Midbrain (tissue), 1 donor: ENCODE measurements around the gene PDIA4.
A peak's percentile ranks its signal among the peaks of the same experiment; 100 is the strongest.
"Not testable (repeated sequence)": the region's sequence is repeated elsewhere in the genome, so short reads cannot be mapped to it uniquely, and the experiment has no call there.

ENCODE experiments used
- DNase-seq: peaks from one replicate; lab custom pipeline; 2025; lab: John Stamatoyannopoulos, UW

PDIA4 gene

DNA sequence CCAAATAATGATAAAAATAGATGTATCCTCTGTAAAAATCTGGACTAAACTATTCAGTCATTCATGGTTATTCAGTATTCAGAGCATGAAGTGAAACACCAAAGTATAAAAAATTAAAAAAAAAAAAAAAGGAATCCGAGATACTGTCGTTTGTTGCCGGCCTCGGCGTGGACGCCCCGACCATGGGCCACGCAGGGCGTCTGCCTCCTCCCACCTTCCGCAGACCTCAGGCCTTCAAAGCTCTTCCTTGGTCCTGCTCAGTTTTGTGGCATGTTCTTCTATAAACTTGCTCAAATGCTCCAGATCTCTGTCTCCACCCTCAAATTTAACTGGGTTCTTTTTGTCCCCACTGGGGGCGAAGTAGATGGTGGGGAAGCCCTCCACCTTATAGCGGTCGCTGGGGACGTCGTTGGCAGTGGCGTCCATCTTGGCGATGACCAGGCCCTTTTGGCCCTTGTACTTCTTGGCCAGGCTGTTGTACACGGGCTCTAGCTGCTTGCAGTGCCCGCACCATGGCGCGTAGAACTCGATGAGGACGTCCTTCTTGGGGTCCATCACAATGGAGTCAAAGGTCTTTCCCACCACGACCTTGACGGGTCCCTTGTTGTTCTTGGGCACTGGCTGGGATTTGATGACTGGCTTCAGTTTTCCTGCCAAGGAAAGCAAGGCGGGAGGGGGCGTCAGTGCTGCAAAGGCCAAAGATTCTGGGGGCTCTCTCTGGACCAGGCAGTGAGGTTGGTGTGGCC, 24.6 kb downstream of the PDIA4 start:
- DNase-seq: no peak

GRCh38 chr7:149003018-149003417, 25.3 kb downstream of the PDIA4 start:
- no peak for DNase-seq

GRCh38 chr7:149002604-149003003, 25.7 kb downstream of the PDIA4 start:
- no peak for DNase-seq

DNA sequence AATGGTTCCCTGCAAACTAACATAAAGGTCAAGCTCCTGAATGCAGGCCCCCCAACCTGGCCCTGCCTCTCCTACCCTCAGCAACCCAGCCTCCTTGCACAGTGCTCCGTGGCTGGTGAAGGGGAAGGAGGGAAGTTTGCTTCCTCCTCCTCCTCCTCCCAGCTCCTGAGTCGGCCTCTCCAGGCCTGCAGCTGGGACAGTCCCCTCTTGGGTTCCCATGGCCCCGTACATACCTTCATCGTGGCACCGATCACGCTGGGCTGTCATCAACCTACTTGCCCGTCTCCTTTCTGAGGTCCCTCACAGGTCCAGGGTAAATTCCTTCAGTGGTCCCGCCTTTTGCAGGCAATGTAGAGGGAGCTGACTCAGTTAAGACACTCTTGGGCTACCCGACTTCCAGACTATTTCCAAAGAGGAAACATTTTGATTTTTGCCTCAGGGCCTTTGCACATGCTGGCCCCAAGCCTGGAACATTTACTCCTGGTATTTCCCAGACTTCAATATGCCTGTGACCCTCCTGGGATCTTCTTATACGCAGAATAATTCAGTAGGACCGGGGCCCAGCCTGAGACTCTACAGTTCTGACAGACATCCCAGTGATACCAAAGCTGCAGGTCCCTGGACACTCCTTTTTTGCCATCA, 26.8 kb downstream of the PDIA4 start:
- no peak for DNase-seq

- DNase-seq: no peak
Observed at GRCh38 chr7:149000961-149001360, 27.3 kb downstream of the PDIA4 start.

DNA sequence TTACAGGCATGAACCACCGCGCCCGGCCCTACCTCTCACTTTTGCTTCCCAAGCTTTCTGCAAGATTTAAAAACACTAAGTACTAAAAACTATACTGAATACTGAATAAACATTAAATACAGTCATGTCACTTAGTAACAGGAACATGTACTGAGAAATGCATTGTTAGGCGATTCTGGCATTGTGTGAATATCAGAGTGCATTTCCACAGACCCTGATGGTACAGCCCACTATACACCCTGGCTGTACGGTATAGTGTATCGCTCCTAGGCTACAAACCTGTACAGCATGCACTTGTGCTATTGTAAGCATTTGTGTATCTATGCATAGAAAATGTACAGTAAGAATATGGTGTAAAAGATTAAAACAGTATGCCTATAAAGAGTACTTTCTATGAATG, 29.1 kb downstream of the PDIA4 start:
- no peak for DNase-seq

DNA sequence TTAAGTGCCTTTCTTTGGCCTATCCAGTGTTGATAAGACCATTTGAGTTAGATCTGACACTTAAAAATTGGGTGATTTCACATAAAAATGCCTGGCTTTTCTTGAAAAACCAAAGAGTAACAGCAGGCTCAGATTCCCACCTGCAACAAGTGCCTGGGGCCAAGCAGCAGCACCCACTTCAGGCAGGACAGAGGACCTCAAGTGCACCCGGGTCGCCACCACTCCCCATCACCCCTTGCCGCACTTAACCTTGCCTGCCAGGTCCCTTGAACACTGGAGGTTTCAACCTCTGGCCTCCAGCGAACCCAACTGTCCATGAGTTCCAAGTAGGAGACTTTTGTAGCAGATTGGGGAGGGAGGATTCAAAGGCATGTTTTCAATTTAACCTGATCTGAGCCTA, 30.8 kb downstream of the PDIA4 start:
- DNase-seq: no peak

DNA sequence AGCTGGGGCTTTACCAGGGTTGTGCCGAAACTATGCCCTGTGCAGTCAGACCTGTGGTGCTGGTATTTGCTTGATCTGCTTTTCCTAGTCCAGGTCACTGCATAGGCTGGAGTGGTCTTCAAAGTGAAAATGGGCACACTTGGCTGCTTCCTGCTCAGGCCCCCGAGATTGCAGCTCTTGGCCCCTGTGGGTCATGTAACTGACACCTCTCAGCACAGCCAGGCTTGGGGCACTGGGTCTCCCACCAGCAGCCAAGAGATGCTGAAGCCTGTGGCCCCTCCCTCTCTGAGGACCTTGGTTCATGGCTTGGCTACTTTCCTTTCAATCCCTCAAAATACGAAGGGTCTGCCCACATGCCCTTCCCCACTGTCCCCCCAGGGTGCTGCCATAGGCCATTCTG, 33.7 kb downstream of the PDIA4 start:
- DNase-seq: no peak

DNA sequence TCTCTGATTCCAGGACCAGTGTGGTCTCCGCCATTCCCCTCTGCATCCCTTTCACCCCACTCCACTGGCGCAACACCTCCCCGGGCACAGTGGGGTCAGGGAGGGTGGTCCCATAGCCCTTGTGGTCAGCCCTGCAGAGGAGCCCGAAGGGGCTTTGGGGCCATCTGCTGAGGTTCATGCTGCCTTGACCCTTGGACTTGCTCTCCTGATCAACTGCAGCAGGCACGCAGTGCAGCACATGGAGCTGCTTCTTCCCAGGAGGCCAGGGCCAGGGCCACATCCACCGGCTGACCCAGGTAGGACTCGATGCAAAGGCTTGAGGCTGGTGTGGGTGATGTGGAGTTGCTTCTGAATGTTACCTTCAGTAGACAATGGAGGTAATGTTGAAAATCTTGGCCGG, 35.1 kb downstream of the PDIA4 start:
- no peak for DNase-seq

GRCh38 chr7:148991536-148991935, 36.8 kb downstream of the PDIA4 start:
- DNase-seq: no peak

- peak; percentile 40 for DNase-seq
Observed at GRCh38 chr7:148987751-148988512, 40.4 kb downstream of the PDIA4 start.

- peak; percentile 87 for DNase-seq
Observed at GRCh38 chr7:148987010-148987750, 41.1 kb downstream of the PDIA4 start.

DNA sequence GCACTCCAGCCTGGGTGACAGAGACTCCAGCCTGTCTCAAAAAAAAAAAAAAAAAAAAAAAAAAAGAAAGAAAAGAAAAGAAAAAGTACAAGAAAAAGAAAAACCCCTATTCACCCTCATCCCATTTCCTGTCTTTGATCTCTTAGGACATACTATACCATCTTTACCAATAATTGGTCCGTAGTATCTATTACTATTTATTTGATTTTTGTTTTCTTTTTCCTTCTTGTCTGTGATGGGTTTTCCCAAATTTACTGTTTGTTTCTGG, 41.6 kb downstream of the PDIA4 start:
- DNase-seq: no peak

DNA sequence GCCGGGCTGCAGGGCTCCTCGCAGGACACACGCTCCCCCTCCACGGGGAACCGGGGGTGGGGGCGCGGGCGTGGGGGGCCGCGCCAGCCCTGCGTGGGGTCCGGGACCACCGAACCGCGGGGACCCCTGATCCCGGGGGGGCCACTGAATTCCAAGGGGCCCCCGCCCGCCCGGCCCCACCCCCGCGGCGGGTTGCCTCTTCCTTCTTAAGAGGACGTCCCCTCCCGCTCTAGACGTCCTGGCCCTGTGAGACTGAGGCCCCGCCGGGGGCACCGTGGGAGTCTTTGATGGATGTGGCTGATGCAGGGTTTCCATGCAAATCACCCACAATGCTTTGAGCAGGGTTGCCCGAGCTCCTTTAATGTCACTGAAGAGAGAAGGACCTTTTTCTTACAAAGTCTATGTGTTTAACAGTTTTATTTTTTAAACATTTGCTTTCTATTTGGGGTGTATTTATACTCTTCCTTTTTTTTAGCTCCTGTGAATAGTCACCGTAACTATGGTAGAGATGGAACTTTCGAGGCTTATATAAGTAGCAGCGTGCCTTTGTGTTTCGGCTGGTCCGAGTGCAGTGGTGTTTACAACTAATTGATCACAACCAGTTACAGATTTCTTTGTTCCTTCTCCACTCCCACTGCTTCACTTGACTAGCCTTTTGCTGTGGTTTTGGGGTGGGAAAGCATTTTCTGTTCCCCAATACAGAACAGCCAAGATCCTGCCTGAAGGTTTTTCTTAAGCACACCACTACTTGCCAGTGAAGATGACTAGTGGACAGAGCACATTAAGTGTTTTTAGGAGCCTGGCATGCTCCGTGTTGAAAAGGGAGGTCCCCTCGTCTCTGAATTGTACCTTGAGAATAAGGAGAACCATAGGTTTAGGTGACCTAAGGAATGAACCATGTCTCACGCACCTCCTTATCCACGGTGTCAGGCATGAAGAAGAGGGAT, 44.8 kb downstream of the PDIA4 start:
- DNase-seq: peak; percentile 86

DNA sequence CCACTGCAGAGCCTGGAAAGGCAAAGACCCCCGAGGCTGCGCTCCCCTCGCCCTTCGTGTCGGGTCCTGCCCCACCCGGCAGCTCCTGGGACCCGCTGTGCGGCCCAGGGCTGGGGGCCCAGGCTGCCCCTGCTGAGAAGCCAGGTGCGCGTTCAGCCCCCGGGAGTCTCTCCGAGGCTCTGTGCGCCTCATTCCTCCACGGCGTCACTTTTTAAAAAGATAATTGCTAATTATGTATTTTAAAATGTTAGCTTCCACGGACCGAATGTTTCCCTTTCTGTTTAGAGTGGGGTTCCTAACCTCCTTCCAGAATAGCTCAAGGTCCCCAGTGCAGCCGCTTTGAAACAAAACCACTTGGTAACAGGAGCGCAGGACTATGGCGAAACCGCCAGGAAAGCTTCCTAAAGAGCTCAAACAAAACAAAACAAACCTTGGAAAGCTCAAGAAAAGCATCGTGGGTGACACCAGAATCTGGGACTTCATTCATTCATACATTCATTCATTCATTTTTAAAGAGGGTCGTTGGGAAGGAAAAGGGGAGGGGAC, 45.6 kb downstream of the PDIA4 start:
- DNase-seq: no peak

DNA sequence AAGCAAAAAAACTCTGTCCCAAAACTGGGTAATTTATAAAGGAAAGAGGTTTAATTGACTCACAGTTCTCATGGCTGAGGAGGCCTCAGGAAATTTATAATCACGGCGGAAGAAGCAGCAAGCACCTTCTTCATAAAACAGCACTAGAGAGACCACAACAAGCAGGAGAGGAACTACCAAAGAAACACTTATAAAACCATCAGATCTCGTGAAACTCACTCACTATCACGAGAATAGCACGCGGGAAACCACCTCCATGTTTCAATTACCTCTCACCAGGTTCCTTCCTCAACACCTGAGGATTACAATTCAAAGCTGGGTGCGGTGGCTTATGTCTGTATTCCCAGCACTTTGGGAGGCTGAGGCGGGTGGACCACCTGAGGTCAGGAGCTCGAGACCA, 48.5 kb downstream of the PDIA4 start:
- DNase-seq: no peak

DNA sequence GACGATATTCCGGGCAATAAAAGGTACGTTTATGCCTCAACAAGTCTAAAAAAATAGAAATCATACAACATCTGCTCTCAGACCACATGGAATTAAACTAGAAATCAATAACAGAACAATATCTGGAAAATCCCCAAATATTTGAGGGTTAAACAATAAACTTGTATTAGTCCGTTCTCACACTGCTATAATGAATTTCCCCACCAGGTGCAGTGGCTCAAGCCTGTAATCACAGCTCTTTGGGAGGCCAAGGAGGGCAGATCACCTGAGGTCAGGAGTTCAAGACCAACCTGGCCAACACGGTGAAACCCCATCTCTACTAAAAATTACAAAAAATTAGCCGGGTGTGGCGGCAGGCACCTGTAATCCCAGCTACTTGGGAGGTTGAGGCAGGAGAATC, 49.2 kb downstream of the PDIA4 start:
- DNase-seq: not testable (repeated sequence)

DNA sequence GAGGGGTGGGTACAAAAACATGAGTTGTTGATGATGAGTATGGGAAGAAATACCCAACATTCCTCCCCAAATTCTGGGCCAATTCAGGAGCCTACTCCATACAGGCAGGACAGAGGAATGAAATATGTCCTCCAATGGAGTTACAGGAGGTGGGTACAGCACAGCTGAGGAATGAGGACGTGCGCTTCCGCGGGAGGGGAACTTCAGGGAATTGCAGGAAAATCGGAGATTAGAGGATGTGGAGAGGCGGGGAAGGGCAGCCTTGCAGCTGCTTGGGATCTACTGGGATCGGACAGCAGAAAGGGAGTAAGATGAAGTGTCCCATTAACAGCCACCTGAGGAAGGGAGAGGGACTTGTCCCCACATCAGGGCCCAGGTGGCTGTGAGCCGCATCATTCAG, 50.2 kb downstream of the PDIA4 start:
- DNase-seq: no peak

DNA sequence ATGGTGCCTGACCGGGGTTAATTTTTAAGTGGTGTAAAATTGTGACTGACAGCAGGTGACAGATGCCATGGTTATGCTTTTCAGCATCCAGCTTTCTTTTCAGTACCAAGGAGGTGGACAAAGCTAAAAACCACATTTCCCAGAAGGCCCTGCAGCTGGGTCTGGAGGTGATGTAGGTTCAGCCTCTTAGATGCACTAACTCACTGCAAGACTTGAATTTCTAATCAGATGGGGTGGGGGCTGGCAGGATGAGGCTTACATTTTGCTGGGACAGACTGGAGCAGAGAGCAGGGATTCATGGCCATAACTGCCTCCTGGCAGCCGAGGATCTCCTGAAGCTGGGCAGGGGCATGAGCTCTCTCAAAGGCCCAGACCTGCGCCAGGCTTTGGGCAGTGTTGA, 52.4 kb downstream of the PDIA4 start:
- DNase-seq: no peak

- DNase-seq: no peak
Observed at GRCh38 chr7:148973256-148973655, 55.0 kb downstream of the PDIA4 start.

DNA sequence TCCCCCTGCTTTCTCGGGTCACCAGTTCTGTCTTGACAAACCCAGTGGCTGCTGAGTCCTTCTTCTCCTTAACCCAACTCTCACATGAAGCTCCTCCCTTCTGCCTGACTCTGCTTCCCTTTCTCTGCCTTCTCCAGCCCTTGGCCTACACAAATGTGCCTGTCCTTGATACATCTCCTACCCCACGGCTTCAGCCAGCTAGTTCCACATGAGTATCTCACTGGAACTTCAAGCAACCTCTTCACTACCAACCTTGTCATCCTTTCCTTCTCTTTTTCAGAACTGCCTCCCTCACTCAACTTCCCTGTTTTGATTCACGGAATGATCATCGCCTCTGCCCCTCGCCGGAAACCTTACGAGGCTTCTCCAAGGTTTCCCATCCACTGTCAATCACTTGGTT, 55.9 kb downstream of the PDIA4 start:
- no peak for DNase-seq
